Stimulated activated memory B cell treated with anti-CD40 and anti-IgM and Interleukin-4, amounts not matched to agents 10 μg/mL and 1 μg/mL and 100 μg/mL, for 72 hours (primary cell): ENCODE data around the gene ADO.

Experiments used
- ATAC-seq: fragments of 150-1000 bp; cut with Tn5 transposase; 2 replicates; pipeline ENCODE4 v1.10.0; 2021
- H3K27ac Mint-ChIP-seq: one replicate; pipeline ENCODE4 v1.8.0; 2022; ENCODE audit warnings: mild to moderate bottlenecking, mixed read lengths
- H3K27me3 Mint-ChIP-seq: one replicate; pipeline ENCODE4 v1.8.0; 2022; ENCODE audit warnings: mixed read lengths
- H3K36me3 Mint-ChIP-seq: one replicate; pipeline ENCODE4 v1.8.0; 2022; ENCODE audit warnings: mixed read lengths
- H3K4me1 Mint-ChIP-seq: one replicate; pipeline ENCODE4 v1.8.0; 2022; ENCODE audit warnings: mixed read lengths
- H3K4me3 Mint-ChIP-seq: one replicate; pipeline ENCODE4 v1.8.0; 2022; ENCODE audit warnings: mild to moderate bottlenecking, moderate library complexity, mixed read lengths
- H3K9me3 Mint-ChIP-seq: one replicate; pipeline ENCODE4 v1.8.0; 2022; ENCODE audit warnings: mixed read lengths

Gene ADO

DNA sequence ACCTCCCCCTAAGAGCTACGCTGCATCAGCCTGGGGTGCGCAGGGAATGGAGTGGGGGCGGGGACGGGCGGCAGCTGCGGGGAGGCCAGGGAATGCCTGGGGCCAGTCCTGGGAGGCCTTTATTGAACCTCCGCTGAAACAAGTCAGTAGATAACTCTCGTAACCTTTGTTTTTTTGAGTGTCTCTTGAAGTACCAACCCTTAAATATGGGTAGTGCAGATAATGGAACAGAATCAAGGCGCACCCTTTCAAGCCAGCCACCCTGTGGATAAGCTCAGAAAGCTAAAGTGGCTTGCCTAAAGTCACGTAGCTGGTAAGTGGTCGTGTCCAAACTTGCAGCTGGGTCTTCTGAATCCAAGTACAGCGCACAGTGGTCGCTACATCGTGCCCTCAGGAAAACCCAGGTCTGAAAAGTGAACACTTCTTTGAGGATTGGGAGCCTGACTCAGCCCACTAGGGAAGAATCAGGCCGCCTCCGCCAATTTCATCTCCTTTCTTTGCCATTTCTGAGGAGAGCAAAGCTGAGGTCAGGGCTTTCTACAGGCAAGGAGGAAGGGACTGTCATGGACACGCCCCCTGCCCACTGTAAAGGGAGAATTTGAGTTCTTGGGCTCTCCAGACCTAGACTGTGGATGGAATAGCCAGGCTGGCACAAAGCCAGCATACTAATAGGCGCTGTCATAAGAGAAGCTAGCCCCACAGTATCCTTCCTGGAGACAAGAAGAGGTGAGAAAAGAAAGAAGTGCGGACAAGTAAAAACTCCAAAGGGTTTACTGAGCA is 14.8 kb downstream of the ADO start:
- Mint-ChIP-seq H3K27me3 (peaks cover 12% of the 10 kb centered on the region), H3K4me1 (peaks cover 46% of the 10 kb centered on the region)
- ATAC-seq: no peak

DNA sequence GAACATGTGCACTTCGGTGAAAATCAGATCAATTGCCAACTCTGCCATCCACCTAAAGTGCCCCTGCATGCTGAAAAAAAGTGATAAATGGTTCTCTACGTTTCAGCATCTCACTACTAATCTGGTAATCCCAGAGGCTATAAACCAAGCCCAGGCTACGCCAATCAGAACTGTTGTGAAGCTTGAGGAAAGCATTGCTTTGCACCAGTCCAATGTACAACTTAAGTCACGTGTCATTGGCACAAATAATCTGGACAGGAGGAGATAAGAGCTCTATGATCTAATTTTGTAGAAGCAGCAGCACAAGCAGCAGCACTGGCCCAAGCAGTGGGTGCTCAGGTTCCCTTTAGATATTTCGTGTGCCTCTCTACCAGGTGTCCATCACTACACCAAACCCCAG is 16.1 kb downstream of the ADO start:
- peaks cover 4% of the 10 kb centered on the region for H3K27me3 Mint-ChIP-seq
- H3K9me3 Mint-ChIP-seq: no peaks in the 10 kb centered on the region
- peaks cover 7% of the 10 kb centered on the region for H3K36me3 Mint-ChIP-seq
- H3K4me1 Mint-ChIP-seq: peaks cover 33% of the 10 kb centered on the region
- H3K4me3 Mint-ChIP-seq: no peak overlapping the region
- ATAC-seq: no peak
- H3K27ac Mint-ChIP-seq: no peak overlapping the region

More for the DNA sequence above, 14.8 kb downstream of the ADO start:
- Mint-ChIP-seq H3K4me3 (peak overlapping the region; percentile 30), H3K36me3 (peaks cover 19% of the 10 kb centered on the region), H3K9me3 (no peaks in the 10 kb centered on the region), H3K27ac (peak overlapping the region; percentile 96)

DNA sequence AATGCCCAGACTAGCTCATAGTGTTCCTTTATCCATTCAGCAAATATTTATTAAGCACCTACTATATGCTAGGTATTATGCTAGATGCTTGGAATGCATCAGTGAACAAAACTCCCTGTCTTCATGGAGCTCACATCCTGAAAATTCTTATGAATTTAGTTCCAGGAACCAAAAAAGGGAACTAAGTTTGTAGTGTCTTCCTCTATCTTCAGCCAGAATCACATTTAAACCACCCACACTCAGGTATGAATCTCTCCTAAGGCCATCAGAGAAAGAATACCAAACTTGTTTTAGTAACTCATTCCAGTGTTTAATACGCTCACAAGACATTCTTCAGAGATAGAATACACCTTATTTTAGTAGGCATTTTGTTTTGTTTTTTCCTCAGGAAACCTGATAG is 21.8 kb downstream of the ADO start:
- Mint-ChIP-seq H3K27me3 (no peaks in the 10 kb centered on the region), H3K4me1 (peaks cover 17% of the 10 kb centered on the region), H3K4me3 (no peak overlapping the region), H3K36me3 (no peaks in the 10 kb centered on the region), H3K27ac (peak overlapping the region; percentile 23), H3K9me3 (peaks cover 3% of the 10 kb centered on the region)
- peak; percentile 60 for ATAC-seq

DNA sequence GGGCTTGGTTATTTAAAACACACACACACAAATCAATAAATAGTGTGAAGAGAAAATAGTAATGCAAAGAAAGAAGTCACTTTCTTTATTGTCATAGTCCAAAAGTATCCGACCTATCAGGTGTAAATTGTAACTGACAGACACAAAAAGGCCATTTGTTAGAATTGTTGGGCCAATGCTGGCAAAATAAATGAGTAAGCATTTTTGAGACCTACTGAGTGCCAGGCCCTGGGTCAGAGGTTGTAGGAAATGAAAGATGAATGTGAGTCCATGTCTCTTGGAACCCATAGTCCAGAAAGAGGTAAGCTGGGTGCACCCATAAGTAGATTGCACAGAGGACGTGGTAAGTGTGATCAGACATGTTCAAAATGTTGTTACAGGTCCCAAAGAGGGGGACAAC is 25.1 kb downstream of the ADO start:
- Mint-ChIP-seq H3K27me3 (peaks cover 9% of the 10 kb centered on the region), H3K4me1 (peaks cover 17% of the 10 kb centered on the region), H3K4me3 (no peak overlapping the region), H3K9me3 (peaks cover 6% of the 10 kb centered on the region), H3K36me3 (no peaks in the 10 kb centered on the region), H3K27ac (no peak overlapping the region)
- ATAC-seq: no peak

DNA sequence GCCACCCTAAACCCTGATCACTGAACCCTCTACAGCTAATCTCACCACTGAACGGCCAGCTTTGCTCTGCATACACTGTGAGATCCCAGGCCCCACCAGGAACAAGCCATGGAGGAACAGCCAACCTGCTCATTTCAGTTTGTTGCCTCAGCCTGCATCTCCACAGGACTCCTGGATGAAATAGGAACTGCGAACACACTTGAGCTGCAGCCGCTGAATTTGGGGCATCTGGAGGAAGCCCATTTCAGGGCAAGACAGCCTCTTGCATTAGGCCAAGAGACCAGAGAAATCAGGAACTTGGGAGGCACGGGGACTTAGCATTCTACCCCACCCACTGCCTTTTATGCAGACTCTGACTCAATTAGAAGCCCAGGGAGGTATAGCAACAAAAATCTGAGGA is 26.2 kb downstream of the ADO start:
- ATAC-seq: no peak
- Mint-ChIP-seq H3K27me3 (peaks cover 9% of the 10 kb centered on the region), H3K9me3 (peaks cover 6% of the 10 kb centered on the region), H3K27ac (peak overlapping the region; percentile 33), H3K36me3 (no peaks in the 10 kb centered on the region), H3K4me1 (peaks cover 17% of the 10 kb centered on the region), H3K4me3 (no peak overlapping the region)

DNA sequence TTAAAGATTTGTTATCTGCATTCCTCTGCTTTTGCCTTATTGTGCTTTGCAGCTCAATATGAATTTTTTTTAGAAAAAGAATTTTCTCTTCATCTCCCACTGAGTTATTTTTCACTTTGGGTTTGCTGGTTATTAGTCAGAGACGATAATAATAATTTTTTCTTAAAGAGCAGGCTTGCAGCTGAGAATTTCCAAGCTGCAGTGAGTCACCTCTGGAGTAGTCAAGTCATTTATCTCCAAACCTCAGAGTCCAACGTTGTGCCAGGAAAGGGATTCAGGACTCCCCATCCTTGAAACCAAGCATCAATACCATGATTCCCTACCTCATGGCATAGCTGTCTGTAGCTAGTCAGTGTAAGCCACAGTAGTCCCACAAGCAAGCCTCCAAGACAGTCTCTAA is 26.8 kb downstream of the ADO start:
- H3K27me3 Mint-ChIP-seq: peaks cover 9% of the 10 kb centered on the region
- H3K36me3 Mint-ChIP-seq: no peaks in the 10 kb centered on the region
- H3K4me1 Mint-ChIP-seq: peaks cover 12% of the 10 kb centered on the region
- no peak overlapping the region for H3K27ac Mint-ChIP-seq
- peaks cover 6% of the 10 kb centered on the region for H3K9me3 Mint-ChIP-seq
- H3K4me3 Mint-ChIP-seq: no peak overlapping the region
- no peak for ATAC-seq

DNA sequence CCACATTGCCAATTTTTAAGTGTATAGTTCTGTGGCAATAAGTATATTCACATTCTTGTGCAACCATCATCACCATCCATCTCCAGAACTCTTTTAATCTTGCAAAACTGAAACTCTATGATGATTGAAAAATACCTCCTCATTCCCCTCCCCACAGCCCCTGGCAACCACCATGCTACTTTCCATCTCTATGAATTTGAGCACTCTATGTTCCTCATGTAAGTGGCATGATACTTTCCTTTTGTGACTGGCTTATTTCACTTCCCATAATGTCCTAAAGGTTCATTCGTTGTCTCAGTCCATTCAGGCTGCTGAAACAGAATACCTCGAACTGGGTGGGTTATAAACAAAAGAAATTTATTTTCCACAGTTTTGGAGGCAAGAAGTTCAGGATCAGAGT is 35.1 kb downstream of the ADO start:
- Mint-ChIP-seq H3K4me3 (no peak overlapping the region), H3K4me1 (peaks cover 24% of the 10 kb centered on the region), H3K36me3 (no peaks in the 10 kb centered on the region), H3K27me3 (no peaks in the 10 kb centered on the region), H3K9me3 (no peaks in the 10 kb centered on the region), H3K27ac (no peak overlapping the region)
- peak; percentile 84 for ATAC-seq

DNA sequence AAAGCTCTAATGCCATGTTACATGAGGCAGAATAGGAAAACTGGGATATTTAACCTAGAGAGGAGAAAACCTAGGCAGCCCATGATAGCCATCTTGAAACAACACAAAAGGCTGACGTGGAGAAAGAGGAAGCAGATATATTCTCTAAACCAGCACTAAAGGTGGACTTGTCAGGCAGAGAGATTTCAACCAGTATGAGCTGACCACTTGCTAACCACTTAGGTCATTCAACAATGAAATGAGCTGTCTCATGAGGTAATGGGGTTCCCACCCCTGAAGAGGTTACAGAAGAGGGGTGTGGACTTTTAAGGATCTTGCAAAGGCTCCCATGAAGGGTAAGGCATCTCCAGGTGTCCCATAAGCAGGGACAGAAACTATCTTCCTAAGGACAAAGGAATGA is 38.5 kb downstream of the ADO start:
- Mint-ChIP-seq H3K4me1 (peaks cover 30% of the 10 kb centered on the region), H3K36me3 (no peaks in the 10 kb centered on the region), H3K4me3 (no peak overlapping the region), H3K27ac (no peak overlapping the region), H3K9me3 (peaks cover 3% of the 10 kb centered on the region), H3K27me3 (no peaks in the 10 kb centered on the region)
- peak; percentile 65 for ATAC-seq

DNA sequence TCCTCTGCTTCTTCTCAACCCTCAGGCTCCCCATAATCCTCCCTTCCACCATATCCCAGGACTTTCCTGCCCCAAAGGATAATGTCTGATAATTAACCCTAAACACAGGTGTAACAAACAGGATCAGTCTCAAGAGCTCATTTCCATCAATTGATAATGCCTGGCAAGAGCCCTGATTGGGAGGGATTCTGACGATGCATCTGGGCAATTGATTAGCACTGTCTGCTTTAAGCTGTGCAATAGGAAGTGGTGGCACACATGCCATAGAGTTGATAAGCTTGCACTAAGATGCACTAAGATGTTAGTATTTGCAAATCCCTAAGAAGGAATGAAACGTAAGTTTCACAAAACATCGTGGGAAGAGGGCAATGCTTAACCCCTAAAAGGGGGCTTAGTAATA is 39.1 kb downstream of the ADO start:
- Mint-ChIP-seq H3K36me3 (no peaks in the 10 kb centered on the region), H3K4me3 (no peak overlapping the region), H3K27me3 (no peaks in the 10 kb centered on the region), H3K9me3 (peaks cover 3% of the 10 kb centered on the region), H3K4me1 (peaks cover 30% of the 10 kb centered on the region), H3K27ac (no peak overlapping the region)
- no peak for ATAC-seq

DNA sequence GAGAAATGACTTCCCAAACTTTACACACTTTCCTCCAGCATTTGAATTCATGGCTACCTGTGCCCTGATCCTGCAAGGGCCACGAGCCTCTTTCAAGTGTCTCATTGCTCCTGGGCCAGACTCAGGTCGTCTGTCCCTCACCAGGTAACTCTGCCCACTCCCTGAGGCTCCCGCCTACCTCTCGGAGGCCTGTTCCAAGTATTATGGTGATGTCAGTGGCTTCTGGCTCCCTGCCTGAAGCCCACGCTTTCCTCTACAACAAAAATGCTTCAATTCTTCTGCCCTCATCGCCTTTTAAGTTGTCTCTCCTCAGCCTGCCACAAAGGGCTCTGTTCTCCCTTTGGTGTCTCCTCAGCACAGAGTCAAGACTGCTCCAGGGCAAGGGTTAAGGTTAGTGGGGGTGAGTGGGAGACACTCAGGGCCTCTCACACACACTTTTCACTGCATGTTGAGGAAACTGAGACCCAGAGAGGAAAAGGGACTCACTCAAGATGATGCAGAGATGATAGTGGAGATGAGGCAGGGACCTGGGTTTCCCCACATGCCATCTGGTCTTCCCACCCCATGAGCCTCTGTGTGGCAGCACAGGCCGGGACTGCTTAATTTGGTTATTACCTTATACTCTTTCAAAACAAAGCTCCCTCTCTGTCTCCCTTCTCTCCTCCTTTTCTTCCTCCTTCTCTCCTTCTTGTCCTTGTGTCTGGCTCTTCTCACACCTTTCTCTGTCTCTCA is 39.9 kb downstream of the ADO start:
- Mint-ChIP-seq H3K27me3 (no peaks in the 10 kb centered on the region), H3K4me3 (no peak overlapping the region), H3K27ac (no peak overlapping the region), H3K4me1 (peaks cover 33% of the 10 kb centered on the region), H3K36me3 (peaks cover 4% of the 10 kb centered on the region), H3K9me3 (peaks cover 7% of the 10 kb centered on the region)
- peak; percentile 44 for ATAC-seq

DNA sequence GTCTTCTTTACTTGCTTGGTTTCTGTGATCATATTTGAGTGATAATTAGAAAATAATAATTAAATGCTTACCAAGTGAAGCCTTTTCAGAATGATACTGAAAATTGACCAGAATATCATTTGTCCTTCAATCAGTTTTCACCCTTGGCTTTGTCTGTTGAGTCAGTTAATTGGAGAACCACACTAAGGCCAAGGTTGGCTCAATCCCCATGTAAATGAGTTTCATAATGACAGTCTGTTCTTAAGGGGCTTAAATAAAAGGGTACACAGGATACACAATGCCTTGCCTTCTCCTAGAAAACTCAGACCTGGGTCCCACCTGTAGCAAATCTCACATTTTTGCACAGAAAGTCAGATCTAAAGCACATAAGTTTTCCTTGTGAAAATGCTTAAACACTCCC is 42.9 kb downstream of the ADO start:
- Mint-ChIP-seq H3K4me1 (peaks cover 47% of the 10 kb centered on the region), H3K36me3 (peaks cover 6% of the 10 kb centered on the region), H3K27me3 (no peaks in the 10 kb centered on the region), H3K27ac (no peak overlapping the region), H3K4me3 (no peak overlapping the region), H3K9me3 (peaks cover 8% of the 10 kb centered on the region)
- no peak for ATAC-seq

DNA sequence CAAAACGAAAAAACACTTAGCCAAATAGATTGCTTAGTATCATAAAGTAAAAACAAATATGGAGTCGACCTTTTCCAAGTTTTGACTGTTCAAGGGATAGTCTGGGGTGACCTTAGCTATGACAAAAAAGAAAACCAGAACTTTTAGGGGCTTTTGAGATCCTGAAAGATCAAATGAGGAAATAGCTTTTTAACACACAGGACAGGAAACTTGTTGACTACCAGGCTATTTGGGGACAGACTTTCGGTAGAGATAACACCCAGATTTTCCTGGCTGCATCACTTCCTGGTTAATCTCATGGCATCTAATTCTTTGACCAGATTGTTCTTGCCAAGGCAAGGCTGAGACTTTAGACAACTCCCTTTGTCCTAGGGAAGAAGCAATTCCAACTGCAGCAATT is 46.1 kb downstream of the ADO start:
- peak overlapping the region; percentile 90 for H3K27ac Mint-ChIP-seq
- H3K4me1 Mint-ChIP-seq: peaks cover 52% of the 10 kb centered on the region
- no peaks in the 10 kb centered on the region for H3K27me3 Mint-ChIP-seq
- peaks cover 8% of the 10 kb centered on the region for H3K9me3 Mint-ChIP-seq
- peak; percentile 49 for ATAC-seq
- peak overlapping the region; percentile 1 for H3K4me3 Mint-ChIP-seq
- H3K36me3 Mint-ChIP-seq: peaks cover 6% of the 10 kb centered on the region

DNA sequence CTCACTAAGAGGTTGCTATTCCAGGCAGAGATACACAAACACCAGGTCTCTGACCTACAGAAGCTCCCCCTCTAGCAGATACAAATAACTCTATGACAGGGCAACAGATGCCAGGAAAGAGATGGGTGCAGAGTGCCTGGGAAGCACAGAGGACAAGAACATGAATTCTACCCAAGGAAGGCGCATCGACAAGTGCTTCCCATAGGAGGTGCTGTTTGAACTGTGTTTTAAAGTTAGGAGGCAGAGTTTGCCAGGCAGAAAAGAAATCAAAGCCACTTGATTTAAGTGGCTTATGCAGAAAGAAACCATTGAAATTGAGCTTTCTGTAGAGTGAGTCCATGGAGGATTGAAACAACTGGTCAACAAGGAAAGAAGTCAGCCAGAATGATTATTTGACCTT is 46.9 kb downstream of the ADO start:
- Mint-ChIP-seq H3K36me3 (peaks cover 6% of the 10 kb centered on the region), H3K4me1 (peaks cover 53% of the 10 kb centered on the region), H3K27ac (peak overlapping the region; percentile 90), H3K9me3 (peaks cover 8% of the 10 kb centered on the region), H3K4me3 (no peak overlapping the region), H3K27me3 (no peaks in the 10 kb centered on the region)
- ATAC-seq: no peak

DNA sequence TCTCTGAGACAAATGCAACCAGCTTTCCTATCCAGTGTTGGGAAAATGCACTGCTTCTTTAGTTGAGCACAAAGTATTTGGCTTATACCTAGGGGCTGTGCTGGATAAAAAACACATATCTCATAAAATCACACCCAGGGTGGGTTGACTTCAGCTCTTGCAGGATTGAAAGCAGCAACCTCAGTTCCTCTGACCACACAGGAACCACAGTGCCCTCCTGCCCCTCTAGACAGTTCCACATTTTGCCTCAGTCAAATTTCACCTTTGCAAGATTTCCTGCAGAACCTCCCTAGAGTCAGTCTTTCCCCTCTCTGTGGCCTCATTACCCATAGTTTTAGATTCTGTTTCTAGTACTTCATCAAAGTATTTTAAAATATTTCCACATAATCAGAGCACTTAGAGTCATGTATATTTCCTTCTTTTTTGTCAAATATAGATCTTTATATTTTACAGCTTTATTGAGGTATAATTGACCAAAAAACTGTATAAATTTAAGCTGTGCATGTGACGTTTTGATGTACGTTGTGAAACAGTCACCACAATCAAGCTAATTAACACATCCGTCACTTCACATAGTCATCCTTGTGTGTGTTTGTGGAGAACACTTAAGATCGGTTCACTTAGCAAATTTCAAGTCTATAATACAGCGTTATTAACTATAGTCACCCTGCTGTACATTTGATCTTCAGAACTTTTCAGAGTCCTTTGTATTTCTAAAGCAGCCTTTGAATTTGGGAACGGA is 48.6 kb downstream of the ADO start:
- Mint-ChIP-seq H3K36me3 (peaks cover 6% of the 10 kb centered on the region), H3K4me3 (peak overlapping the region; percentile 60), H3K27me3 (no peaks in the 10 kb centered on the region), H3K9me3 (peaks cover 5% of the 10 kb centered on the region), H3K4me1 (peaks cover 53% of the 10 kb centered on the region), H3K27ac (peak overlapping the region; percentile 90)
- peak; percentile 91 for ATAC-seq

DNA sequence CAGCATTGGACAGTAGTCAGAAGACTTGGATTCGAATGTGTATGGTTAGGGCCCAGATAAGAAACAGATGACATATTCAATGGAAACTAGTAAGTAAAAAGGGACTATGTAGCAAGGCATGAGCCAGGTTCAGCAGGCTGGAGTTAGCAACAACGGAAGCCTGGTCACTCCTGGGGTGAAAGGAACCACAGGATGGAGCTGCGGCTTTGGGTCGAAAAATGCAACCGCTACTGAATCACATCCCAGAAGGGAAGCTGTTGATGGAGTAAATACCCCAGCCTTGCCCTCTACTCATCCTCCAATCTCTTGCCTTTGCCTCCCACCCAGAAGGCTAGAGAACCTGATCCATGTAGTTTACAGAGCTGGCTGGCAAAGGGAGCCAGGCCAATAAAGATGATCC is 49.2 kb downstream of the ADO start:
- Mint-ChIP-seq H3K36me3 (peaks cover 6% of the 10 kb centered on the region), H3K4me1 (peaks cover 53% of the 10 kb centered on the region), H3K27ac (peak overlapping the region; percentile 90), H3K4me3 (peak overlapping the region; percentile 60), H3K27me3 (no peaks in the 10 kb centered on the region), H3K9me3 (peaks cover 5% of the 10 kb centered on the region)
- ATAC-seq: peak; percentile 50
